Chondrocyte (in vitro differentiated cells): Measurements from ENCODE around the gene PPM1H. TPM values are rescaled to one million over a fixed set of nuclear protein-coding genes. Genes with fewer than 3 reads are reported as not detected.
A peak's percentile ranks its signal among the peaks of the same experiment; 100 is the strongest.
"Not testable (repeated sequence)": the region's sequence is repeated elsewhere in the genome, so short reads cannot be mapped to it uniquely, and the experiment has no call there.

ENCODE experiments used
- DNase-seq: peaks from one replicate; pipeline ENCODE4 v3.0.0; 2021; ENCODE audit warnings: mixed read lengths, low spot score
- H3K27ac Mint-ChIP-seq: one replicate; pipeline ENCODE4 v1.8.0; 2021; ENCODE audit warnings: mild to moderate bottlenecking, moderate library complexity, mixed read lengths; ENCODE audit not compliant: unreplicated experiment
- H3K27me3 Mint-ChIP-seq: 2 replicates; pipeline ENCODE4 v1.8.0; 2021; ENCODE audit warnings: low read depth, mixed read lengths
- H3K36me3 Mint-ChIP-seq: 2 replicates; pipeline ENCODE4 v1.8.0; 2021; ENCODE audit warnings: low read depth, mixed read lengths
- H3K4me1 Mint-ChIP-seq: 2 replicates; pipeline ENCODE4 v1.8.0; 2021; ENCODE audit warnings: low read depth, mild to moderate bottlenecking, mixed read lengths
- H3K4me3 Mint-ChIP-seq: one replicate; pipeline ENCODE4 v1.8.0; 2021; ENCODE audit warnings: mild to moderate bottlenecking, moderate library complexity, mixed read lengths; ENCODE audit not compliant: unreplicated experiment
- H3K9me3 Mint-ChIP-seq: 2 replicates; pipeline ENCODE4 v1.8.0; 2021; ENCODE audit warnings: low read depth, mixed read lengths
- total RNA-seq: library from RNA; stranded (reverse); gene quantifications from 3 replicates; pipeline ENCODE4 v1.2.1, GENCODE V29; 2021
- TF ChIP-seq, protein P1 (sequence below): fragments of 200-600 bp; sonication (generic); IDR thresholded peaks from 2 replicates; pipeline ENCODE4 v1.5.0; 2021; ENCODE audit warnings: antibody characterized with exemption, mild to moderate bottlenecking, moderate library complexity

The PPM1H gene
- total RNA-seq, 1 donor from 2014 or later: 34.3 TPM

DNA sequence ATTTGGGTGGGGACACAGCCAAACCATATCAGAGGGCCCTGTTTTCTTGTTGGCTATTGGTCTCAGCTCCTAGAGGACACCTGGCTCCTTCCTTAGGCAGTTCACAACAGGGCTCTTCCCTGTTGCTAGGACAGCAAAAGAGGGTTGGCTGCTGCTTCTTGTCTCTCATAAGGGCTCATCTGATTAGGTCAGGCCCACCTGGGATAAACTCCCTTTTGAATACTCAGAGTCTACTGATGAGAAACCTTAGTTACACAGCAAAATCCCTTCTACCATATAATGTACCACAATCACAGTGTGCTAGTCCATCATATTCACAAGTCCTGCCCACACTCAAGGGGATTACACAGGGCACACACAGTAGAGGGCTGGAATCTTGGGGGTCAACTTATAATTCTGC lies 49.7 kb downstream of the PPM1H start:
- no peaks in the 10 kb centered on the region for H3K27me3 Mint-ChIP-seq
- no peak for DNase-seq
- no peak overlapping the region for H3K4me3 Mint-ChIP-seq
- TF ChIP-seq, protein P1, sequence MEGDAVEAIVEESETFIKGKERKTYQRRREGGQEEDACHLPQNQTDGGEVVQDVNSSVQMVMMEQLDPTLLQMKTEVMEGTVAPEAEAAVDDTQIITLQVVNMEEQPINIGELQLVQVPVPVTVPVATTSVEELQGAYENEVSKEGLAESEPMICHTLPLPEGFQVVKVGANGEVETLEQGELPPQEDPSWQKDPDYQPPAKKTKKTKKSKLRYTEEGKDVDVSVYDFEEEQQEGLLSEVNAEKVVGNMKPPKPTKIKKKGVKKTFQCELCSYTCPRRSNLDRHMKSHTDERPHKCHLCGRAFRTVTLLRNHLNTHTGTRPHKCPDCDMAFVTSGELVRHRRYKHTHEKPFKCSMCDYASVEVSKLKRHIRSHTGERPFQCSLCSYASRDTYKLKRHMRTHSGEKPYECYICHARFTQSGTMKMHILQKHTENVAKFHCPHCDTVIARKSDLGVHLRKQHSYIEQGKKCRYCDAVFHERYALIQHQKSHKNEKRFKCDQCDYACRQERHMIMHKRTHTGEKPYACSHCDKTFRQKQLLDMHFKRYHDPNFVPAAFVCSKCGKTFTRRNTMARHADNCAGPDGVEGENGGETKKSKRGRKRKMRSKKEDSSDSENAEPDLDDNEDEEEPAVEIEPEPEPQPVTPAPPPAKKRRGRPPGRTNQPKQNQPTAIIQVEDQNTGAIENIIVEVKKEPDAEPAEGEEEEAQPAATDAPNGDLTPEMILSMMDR: no peak
- peaks cover 32% of the 10 kb centered on the region for H3K4me1 Mint-ChIP-seq
- no peaks in the 10 kb centered on the region for H3K9me3 Mint-ChIP-seq
- peaks cover 5% of the 10 kb centered on the region for H3K36me3 Mint-ChIP-seq
- H3K27ac Mint-ChIP-seq: no peak overlapping the region

DNA sequence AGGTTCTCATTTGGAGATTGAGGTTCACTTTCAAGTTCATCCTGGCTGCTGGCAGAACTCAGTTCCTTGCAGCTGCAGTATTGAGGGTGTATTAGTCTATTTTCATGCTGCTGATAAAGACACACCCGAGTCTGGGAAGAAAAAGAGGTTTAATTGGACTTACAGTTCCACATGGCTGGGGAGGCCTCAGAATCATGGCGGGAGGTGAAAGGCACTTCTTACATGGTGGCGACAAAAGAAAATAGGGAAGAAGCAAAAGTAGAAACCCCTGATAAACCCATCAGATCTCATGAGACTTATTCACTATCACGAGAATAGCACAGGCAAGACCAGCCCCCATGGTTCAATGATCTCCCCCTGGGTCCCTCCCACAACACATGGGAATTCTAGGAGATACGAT lies 50.1 kb downstream of the PPM1H start:
- H3K36me3 Mint-ChIP-seq, H3K4me3 Mint-ChIP-seq, H3K27me3 Mint-ChIP-seq, DNase-seq, H3K9me3 Mint-ChIP-seq, H3K27ac Mint-ChIP-seq: not testable (repeated sequence)
- peaks cover 37% of the 10 kb centered on the region for H3K4me1 Mint-ChIP-seq

DNA sequence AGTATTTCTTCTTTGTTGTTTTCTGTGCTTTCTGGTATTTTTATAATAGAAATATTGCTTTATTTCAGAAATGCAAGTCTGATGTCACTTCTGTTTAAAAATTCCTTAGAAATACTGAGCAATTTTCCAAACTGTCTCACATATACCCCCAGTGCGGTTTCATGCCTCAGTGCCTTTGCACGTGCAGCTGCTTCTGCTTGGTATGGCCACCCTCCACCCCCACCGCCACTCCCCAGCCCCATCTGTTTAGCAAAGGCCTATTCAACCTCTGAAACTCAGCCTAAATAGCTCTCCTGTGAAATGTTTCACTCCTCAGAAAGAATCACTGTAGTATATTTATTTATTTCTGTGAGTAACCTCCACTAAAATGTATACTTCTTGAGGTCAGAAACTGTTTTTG lies 52.3 kb downstream of the PPM1H start:
- Mint-ChIP-seq H3K4me3 (no peak overlapping the region), H3K36me3 (peaks cover 2% of the 10 kb centered on the region), H3K27me3 (no peaks in the 10 kb centered on the region), H3K4me1 (peaks cover 50% of the 10 kb centered on the region), H3K9me3 (no peaks in the 10 kb centered on the region), H3K27ac (no peak overlapping the region)
- no peak for DNase-seq
- TF ChIP-seq, protein P1: no peak

DNA sequence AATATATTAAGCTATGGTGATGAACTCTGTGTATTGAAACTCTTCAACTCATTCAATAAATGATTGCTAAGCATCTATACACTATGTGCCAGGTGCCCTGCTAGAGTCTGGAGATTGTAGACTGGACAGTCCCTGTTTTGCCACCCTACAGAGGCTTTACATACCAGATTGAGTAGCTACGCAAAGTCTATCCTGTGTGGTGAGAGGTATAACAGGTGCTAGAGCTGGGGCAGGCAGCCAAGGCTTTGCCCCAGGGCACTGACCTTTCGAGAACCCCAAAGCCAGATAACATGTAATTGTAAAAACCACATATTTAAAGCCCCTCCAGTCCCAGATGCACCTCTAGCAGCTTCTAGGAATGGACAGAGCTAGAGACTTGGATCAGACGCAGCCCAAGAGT lies 52.8 kb downstream of the PPM1H start:
- peaks cover 51% of the 10 kb centered on the region for H3K4me1 Mint-ChIP-seq
- no peak overlapping the region for H3K4me3 Mint-ChIP-seq
- TF ChIP-seq, protein P1: no peak
- H3K9me3 Mint-ChIP-seq: no peaks in the 10 kb centered on the region
- peaks cover 2% of the 10 kb centered on the region for H3K36me3 Mint-ChIP-seq
- no peaks in the 10 kb centered on the region for H3K27me3 Mint-ChIP-seq
- no peak for DNase-seq
- H3K27ac Mint-ChIP-seq: peak overlapping the region; percentile 1

DNA sequence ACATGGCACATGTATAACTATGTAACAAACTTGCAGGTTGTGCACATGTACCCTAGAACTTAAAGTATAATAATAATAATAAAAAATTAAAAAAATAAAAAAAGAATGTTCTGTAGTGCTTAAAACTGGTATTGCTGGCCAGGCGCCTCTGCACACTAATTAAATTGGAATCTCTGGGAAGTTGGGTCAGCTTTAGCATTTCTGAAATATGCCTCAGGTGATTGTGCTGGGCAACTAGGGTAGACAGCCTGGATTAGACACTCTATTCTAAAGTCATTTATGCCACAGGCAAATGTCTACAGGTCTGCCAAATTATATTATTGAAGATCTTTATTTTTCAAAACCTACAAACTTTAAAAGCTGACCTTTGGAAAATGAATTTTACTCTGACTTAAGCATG lies 55.3 kb downstream of the PPM1H start:
- Mint-ChIP-seq H3K27ac (no peak overlapping the region), H3K4me3 (no peak overlapping the region), H3K27me3 (no peaks in the 10 kb centered on the region), H3K4me1 (peaks cover 54% of the 10 kb centered on the region), H3K9me3 (no peaks in the 10 kb centered on the region), H3K36me3 (peaks cover under 1% of the 10 kb centered on the region)
- TF ChIP-seq, protein P1: no peak
- no peak for DNase-seq

DNA sequence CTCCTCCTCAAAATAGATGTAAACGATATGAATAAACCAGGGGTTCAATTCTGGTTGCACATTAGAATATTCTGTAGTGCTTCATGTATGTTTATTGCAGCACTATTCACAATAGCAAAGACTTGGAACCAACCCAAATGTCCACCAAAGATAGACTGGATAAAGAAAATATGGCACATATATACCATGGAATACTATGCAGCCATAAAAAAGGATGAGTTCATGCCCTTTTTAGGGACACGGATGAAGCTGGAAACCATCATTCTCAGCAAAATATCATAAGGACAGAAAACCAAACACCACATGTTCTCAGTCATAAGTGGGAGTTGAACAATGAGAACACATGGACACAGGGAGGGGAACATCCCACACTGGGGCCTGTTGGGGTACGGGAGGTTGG lies 55.7 kb downstream of the PPM1H start:
- not testable (repeated sequence) for H3K27me3 Mint-ChIP-seq, DNase-seq, H3K9me3 Mint-ChIP-seq, H3K36me3 Mint-ChIP-seq, H3K27ac Mint-ChIP-seq, H3K4me3 Mint-ChIP-seq
- peaks cover 56% of the 10 kb centered on the region for H3K4me1 Mint-ChIP-seq
